ENCODE results near the gene DHRS7B. TPM values are rescaled to one million over a fixed set of nuclear protein-coding genes. Genes with fewer than 3 reads are reported as not detected.
"Not testable (repeated sequence)": the region's sequence is repeated elsewhere in the genome, so short reads cannot be mapped to it uniquely, and the experiment has no call there.

Gene DHRS7B
- polyA plus RNA-seq, 1 donor from 2014 or later, result 35.8 TPM

GRCh38 chr17:21119919-21120249 lies 6.9 kb upstream of the DHRS7B start:
- Histone ChIP-seq H2AFZ (ENCODE audit: low read depth, low read length) (no peak overlapping the region), H3K9me2 (ENCODE audit: insufficient read depth, low read length) (no peaks in the 10 kb centered on the region), H3K4me2 (ENCODE audit: low read length) (no peak overlapping the region), H3K79me2 (replicated peaks; ENCODE audit: insufficient read depth, low read length) (no peaks in the 10 kb centered on the region), H3K9me3 (ENCODE audit: low read length) (no peaks in the 10 kb centered on the region), H4K20me1 (ENCODE audit: insufficient read depth) (no peaks in the 10 kb centered on the region), H3K27me3 (ENCODE audit: insufficient read depth, low read depth, low read length) (peaks cover 3% of the 10 kb centered on the region), H3K4me3 (ENCODE audit: low read length) (no peak overlapping the region), H3K27ac (ENCODE audit: low read length) (no peak overlapping the region), H3K9ac (ENCODE audit: low read length) (no peak overlapping the region), H3K36me3 (ENCODE audit: insufficient read depth, low read length) (no peaks in the 10 kb centered on the region), H3F3A (ENCODE audit: insufficient read depth, low read length, poor library complexity, severe bottlenecking) (no peaks in the 10 kb centered on the region)
- TF ChIP-seq SMC3 (conservative IDR thresholded peaks at IDR 0.05; ENCODE audit: poor library complexity), result no peak
- no peak for TF ChIP-seq REST (IDR thresholded peaks at IDR 0.05; ENCODE audit: borderline replicate concordance)
- no peak for TF ChIP-seq POLR2AphosphoS5 (IDR thresholded peaks at IDR 0.05)
- no peak for TF ChIP-seq EZH2 (IDR thresholded peaks at IDR 0.05; ENCODE audit: borderline replicate concordance, insufficient read depth, low read length, poor library complexity, severe bottlenecking)

- Histone ChIP-seq H3K79me2 (replicated peaks; ENCODE audit: insufficient read depth, low read length) (peaks cover 7% of the 10 kb centered on the region), H3K4me2 (ENCODE audit: low read length) (no peak overlapping the region), H2AFZ (ENCODE audit: low read depth, low read length) (no peak overlapping the region), H3K9me2 (ENCODE audit: insufficient read depth, low read length) (no peaks in the 10 kb centered on the region), H3K9me3 (ENCODE audit: low read length) (no peaks in the 10 kb centered on the region), H3K9ac (ENCODE audit: low read length) (no peak overlapping the region), H3F3A (ENCODE audit: insufficient read depth, low read length, poor library complexity, severe bottlenecking) (no peaks in the 10 kb centered on the region), H3K27ac (ENCODE audit: low read length) (no peak overlapping the region), H4K20me1 (ENCODE audit: insufficient read depth) (no peaks in the 10 kb centered on the region), H3K4me3 (ENCODE audit: low read length) (no peak overlapping the region), H3K36me3 (ENCODE audit: insufficient read depth, low read length) (no peaks in the 10 kb centered on the region), H3K27me3 (ENCODE audit: insufficient read depth, low read depth, low read length) (peaks cover 3% of the 10 kb centered on the region)
- TF ChIP-seq MXI1 (conservative IDR thresholded peaks at IDR 0.05; ENCODE audit: poor library complexity, severe bottlenecking) (no peak), POLR2AphosphoS5 (IDR thresholded peaks at IDR 0.05) (no peak), RAD21 (conservative IDR thresholded peaks at IDR 0.05) (no peak)
Observed at GRCh38 chr17:21124086-21124485, 2.7 kb upstream of the DHRS7B start.

GRCh38 chr17:21124517-21124916 lies 2.2 kb upstream of the DHRS7B start:
- not testable (repeated sequence) for H3K79me2 ChIP-seq (replicated peaks; ENCODE audit: insufficient read depth, low read length); H3K27ac ChIP-seq (ENCODE audit: low read length); H3K9me3 ChIP-seq (ENCODE audit: low read length); H3K36me3 ChIP-seq (ENCODE audit: insufficient read depth, low read length); H3K4me2 ChIP-seq (ENCODE audit: low read length); H3K9me2 ChIP-seq (ENCODE audit: insufficient read depth, low read length); H4K20me1 ChIP-seq (ENCODE audit: insufficient read depth); H3F3A ChIP-seq (ENCODE audit: insufficient read depth, low read length, poor library complexity, severe bottlenecking); H3K4me3 ChIP-seq (ENCODE audit: low read length); H3K27me3 ChIP-seq (ENCODE audit: insufficient read depth, low read depth, low read length); H2AFZ ChIP-seq (ENCODE audit: low read depth, low read length); H3K9ac ChIP-seq (ENCODE audit: low read length)

- peak overlapping the region; percentile 71 for H2AFZ ChIP-seq (ENCODE audit: low read depth, low read length)
- TF ChIP-seq SMC3 (conservative IDR thresholded peaks at IDR 0.05; ENCODE audit: poor library complexity) (no peak), POLR2AphosphoS5 (IDR thresholded peaks at IDR 0.05) (no peak), EP300 (conservative IDR thresholded peaks at IDR 0.05; ENCODE audit: poor library complexity, severe bottlenecking) (no peak), MXI1 (conservative IDR thresholded peaks at IDR 0.05; ENCODE audit: poor library complexity, severe bottlenecking) (no peak), EZH2 (IDR thresholded peaks at IDR 0.05; ENCODE audit: borderline replicate concordance, insufficient read depth, low read length, poor library complexity, severe bottlenecking) (no peak), REST (IDR thresholded peaks at IDR 0.05; ENCODE audit: borderline replicate concordance) (no peak), RAD21 (conservative IDR thresholded peaks at IDR 0.05) (no peak), CTCF (IDR thresholded peaks at IDR 0.05; ENCODE audit: poor library complexity, severe bottlenecking) (no peak), TAF1 (IDR thresholded peaks at IDR 0.05; ENCODE audit: low read depth) (no peak)
- no peaks in the 10 kb centered on the region for H3K9me2 ChIP-seq (ENCODE audit: insufficient read depth, low read length)
- H3K27me3 ChIP-seq (ENCODE audit: insufficient read depth, low read depth, low read length), result peaks cover 3% of the 10 kb centered on the region
- peak overlapping the region; percentile 81 for H3K9ac ChIP-seq (ENCODE audit: low read length)
- no peaks in the 10 kb centered on the region for H3K9me3 ChIP-seq (ENCODE audit: low read length)
- no peaks in the 10 kb centered on the region for H4K20me1 ChIP-seq (ENCODE audit: insufficient read depth)
- H3F3A ChIP-seq (ENCODE audit: insufficient read depth, low read length, poor library complexity, severe bottlenecking), result no peaks in the 10 kb centered on the region
- H3K79me2 ChIP-seq (replicated peaks; ENCODE audit: insufficient read depth, low read length), result peaks cover 8% of the 10 kb centered on the region
- H3K36me3 ChIP-seq (ENCODE audit: insufficient read depth, low read length), result no peaks in the 10 kb centered on the region
- H3K4me2 ChIP-seq (ENCODE audit: low read length), result peak overlapping the region; percentile 77
- peak overlapping the region; percentile 78 for H3K27ac ChIP-seq (ENCODE audit: low read length)
- peak overlapping the region; percentile 79 for H3K4me3 ChIP-seq (ENCODE audit: low read length)
Observed at GRCh38 chr17:21125862-21126261, 902 bp upstream of the DHRS7B start.
